ENCODE measurements around the gene FGD6.

- TF ChIP-seq CTCF (IDR thresholded peaks at IDR 0.05) (no peak), EP300 (IDR thresholded peaks at IDR 0.05) (no peak)
These were observed 1.3 kb downstream of the FGD6 start for GRCh38 chr12:95215949-95216348.

All from ovary (tissue), 3 donors.